DND-41 (cell line): Measurements from ENCODE around the gene DCTPP1.

Experiments
- CTCF ChIP-seq: IDR thresholded peaks from 2 replicates; pipeline ENCODE4 v1.5.1; 2012; ENCODE audit warnings: borderline replicate concordance, low read length, moderate library complexity, mild to moderate bottlenecking; ENCODE audit not compliant: poor library complexity, severe bottlenecking; ENCODE audit errors: extremely low read depth
- EZH2 ChIP-seq: IDR thresholded peaks from 3 replicates; pipeline ENCODE4 v1.6.1; 2012; ENCODE audit warnings: borderline replicate concordance, low read depth, mild to moderate bottlenecking, moderate library complexity, low read length, inconsistent platforms; ENCODE audit not compliant: severe bottlenecking

DNA sequence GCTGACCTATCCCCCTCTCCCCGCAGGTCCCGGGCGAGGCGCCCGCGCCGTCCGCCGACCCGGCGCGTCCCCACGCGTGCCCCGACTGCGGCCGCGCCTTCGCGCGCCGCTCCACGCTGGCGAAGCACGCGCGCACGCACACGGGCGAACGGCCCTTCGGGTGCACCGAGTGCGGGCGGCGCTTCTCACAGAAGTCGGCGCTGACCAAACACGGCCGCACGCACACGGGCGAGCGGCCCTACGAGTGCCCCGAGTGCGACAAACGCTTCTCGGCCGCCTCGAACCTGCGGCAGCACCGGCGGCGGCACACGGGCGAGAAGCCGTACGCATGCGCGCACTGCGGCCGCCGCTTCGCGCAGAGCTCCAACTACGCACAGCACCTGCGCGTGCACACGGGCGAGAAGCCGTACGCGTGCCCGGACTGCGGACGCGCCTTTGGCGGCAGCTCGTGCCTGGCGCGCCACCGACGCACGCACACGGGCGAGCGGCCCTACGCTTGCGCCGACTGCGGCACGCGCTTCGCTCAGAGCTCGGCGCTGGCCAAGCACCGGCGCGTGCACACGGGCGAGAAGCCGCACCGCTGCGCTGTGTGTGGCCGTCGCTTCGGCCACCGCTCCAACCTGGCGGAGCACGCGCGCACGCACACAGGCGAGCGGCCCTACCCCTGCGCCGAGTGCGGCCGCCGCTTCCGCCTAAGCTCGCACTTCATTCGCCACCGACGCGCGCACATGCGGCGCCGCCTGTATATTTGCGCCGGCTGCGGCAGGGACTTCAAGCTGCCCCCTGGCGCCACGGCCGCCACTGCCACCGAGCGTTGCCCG, 12.1 kb downstream of the DCTPP1 start:
- TF ChIP-seq CTCF (peak; percentile 7), EZH2 (no peak)
